ENCODE data around the gene MRPL40.
A peak's percentile ranks its signal among the peaks of the same experiment; 100 is the strongest.
"Not testable (repeated sequence)": the region's sequence is repeated elsewhere in the genome, so short reads cannot be mapped to it uniquely, and the experiment has no call there.

MRPL40 gene

DNA sequence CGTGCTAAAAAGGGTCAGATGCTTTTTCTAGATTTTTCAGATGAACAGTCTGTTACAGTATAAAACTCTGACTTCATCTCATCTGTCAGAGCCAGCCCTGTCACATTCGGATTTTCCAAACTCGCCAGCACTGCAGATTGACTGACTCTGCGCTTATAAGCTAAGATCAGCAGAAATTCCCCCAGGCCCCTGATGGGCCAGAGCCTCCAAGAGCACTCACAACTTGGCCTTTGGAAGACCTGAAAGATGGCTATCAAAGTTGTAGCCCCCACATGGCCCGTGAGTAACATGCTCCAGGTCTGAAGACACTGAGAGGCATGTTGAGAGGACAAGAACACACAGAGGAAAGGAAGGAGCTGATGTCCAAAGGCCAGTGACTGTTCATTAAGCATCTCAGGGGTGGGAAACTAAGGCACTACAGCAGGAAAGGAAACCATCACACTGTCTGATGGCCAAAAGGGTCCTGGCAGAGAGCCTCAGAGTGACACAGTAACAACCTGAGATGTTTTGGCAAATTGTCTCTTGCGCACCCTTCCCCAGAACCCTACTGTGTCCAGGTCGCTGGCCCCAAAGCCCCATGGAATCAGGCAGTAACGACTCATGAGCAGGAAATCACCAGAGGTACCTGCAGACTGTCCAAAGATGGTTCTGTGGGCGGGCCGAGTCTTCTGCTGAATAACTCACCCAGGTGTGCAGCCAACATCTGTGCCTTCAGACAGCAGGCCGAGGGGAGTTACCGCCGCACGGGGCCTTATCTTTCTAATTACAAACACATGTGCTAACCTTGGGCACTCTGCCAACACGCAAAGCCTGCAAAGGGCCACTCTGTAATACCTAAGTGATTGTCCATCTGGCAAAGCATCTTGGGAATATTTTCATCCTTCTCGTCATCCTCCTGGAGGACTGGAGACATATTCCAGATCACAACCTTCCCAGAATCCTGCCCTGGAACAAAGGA is 24.4 kb upstream of the MRPL40 start:
- no peak for DNase-seq

DNA sequence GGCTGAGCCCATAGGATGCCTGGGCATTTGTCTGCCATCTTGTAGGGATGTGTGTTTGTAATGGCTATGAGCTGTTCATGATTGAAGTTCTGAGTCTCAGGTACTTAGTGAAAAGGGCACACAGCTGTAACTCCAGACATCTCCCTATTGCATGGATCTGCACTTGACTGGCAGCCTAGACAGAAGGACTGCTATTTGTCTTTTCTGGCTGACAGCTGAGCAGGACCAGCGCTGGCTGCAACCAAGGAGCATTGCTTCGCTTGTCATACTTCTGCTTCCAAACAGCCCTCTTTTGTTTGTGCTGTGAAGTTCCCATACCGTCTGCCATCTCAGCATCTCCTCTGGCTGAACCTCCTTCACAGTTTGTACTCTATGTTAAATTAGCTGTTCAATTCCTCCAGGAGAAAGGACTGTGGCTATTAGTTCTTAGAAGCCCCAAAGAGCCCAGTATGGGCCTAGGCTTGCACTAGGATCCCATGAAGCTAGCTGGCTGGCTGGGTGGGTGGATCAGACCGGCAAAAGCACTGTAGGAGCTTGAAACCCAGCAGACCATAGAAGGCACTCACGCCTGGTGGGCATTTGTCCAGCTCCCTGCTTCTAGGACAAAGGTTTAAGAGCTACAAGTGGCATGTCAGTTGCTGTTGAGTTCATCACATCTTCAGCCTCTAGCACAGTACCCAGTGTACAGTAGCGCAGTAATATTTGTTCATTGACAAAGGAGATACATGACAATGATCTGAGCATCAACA is 21.2 kb upstream of the MRPL40 start:
- DNase-seq: no peak

DNA sequence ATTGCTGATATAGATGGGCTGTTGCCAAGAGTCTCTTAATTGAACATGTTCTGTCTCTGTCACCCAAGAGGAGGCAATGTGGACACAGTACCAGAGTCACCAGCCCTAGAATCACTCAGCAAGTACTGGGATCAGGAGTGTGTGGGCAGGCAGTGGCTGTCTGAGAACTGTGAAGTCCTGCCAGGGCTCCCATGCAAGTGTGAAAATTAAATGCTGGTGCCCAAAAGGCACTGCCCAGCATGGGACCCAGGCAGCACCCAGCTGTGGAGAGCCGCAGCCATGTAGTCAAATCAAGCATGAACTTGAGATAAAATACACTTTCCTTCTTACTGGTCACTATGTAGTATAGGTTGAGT is 20.7 kb upstream of the MRPL40 start:
- no peak for DNase-seq

- no peak for DNase-seq
Measured at GRCh38 chr22:19412478-19412877, 19.9 kb upstream of the MRPL40 start.

GRCh38 chr22:19412923-19413322 is 19.4 kb upstream of the MRPL40 start:
- DNase-seq: no peak

DNA sequence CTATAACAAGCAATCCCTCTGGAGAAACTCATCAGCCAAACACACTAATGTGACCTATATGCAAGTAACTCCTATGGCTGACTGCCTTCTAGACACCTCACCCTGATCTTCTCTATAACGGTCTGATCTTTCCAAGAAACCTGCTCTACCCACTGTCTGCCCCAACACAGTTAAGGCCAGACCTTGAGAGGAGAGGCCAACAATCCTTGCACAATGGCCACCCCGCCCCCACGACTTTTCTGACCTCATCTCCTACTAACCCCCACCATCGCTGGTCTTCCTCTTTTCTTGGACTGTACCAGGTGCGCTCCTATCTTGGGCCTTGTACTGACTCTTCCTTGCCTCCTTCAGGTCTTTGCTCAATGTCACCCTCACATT is 13.3 kb upstream of the MRPL40 start:
- DNase-seq: no peak

- peak; percentile 65 for DNase-seq
Measured at GRCh38 chr22:19419464-19420178, 12.7 kb upstream of the MRPL40 start.

- DNase-seq: no peak
Measured at GRCh38 chr22:19420321-19420720, 12.0 kb upstream of the MRPL40 start.

GRCh38 chr22:19422440-19423301 is 9.7 kb upstream of the MRPL40 start:
- no peak for DNase-seq

DNA sequence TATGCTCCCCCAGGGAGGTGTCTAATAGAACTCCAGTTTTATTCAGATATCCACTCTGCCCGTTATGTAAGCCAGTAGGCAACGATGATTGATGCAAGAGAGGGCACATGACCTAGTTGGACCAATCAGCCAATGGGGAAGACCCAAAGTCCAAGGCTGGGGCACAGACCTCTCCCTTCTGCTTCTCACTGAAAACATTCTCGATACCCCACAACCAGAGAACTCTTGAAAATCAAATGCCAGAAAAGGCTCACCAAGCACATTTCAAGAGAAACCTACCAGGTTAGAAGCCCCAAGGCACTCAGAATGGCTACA is 8.2 kb upstream of the MRPL40 start:
- no peak for DNase-seq

- DNase-seq: peak; percentile 67
Measured at GRCh38 chr22:19429950-19430889, 2.1 kb upstream of the MRPL40 start.

GRCh38 chr22:19430890-19431541 is 1.3 kb upstream of the MRPL40 start:
- peak; percentile 71 for DNase-seq

GRCh38 chr22:19431649-19432132 is 654 bp upstream of the MRPL40 start, which contains the start of gene HIRA:
Gene HIRA, minus strand, starts transcription at chr22:19431733. Its CDS starts 257 bp downstream, at chr22:19431476.
- peak; percentile 98 for DNase-seq

GRCh38 chr22:19434401-19434800 is 2.1 kb downstream of the MRPL40 start:
- no peak for DNase-seq

DNA sequence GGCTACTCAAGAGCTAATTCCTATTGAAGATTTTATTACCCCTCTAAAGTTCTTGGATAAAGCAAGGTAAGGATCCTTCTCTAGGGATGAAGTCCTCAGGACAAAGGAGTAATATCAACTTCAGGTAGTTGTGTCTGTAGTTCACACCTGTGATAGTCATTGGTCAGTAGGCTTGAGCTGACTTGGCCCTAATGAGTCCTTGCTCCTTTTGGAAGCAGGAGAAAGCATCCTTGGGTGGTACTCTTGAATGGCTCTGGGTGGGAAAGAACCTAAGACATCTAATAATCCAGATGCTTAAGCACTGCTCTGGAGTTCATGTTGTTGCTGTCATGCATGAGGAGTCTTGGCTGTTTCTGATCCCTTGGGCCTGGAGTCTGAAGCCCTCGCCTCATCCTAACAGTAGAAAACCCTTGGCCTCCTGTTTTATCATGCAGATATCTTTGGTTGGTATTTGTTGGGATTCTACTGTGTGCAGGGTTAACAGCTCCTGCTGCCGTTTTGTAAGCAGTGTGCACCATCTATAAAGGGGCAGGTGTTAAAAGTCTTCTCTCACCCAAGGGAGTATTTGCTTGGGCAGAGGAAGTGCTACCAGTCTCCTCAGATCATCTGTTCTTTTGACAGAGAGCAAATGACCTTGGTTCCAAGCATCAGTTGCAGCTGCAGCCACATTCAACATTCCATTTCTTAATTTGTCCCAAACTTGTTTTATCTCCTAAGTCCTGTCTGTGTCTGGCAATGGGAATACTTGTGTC is 2.7 kb downstream of the MRPL40 start:
- no peak for DNase-seq

DNA sequence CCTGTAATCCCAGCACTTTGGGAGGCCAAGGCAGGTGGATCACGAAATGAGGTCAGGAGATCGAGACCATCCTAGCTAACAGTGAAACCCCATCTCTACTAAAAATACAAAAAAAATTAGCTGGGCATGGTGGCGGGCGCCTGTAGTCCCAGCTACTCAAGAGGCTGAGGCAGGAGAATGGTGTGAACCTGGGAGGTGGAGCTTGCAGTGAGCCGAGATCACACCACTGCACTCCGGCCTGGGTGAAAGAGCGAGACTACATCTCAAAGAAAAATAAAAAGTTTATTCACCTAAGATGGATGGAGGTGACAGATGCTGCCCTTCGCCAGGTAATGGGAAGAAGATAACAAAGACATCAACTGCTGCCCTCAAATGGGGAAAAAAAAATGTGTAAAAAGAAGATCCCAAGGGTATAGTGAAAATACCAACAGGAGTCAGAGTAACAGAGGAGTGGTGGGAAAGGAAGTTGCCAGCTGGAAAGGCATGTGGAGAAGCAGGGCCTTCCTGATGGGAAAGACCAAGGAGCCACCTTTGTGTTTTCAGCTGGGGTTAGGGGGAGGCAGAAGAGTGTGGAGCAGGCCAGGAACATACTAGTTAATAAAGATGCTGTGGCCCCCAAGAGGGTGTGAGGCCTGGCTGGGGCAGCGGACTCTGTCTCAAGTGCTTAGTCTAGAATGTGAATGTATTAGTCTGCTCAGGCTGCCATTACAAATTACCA is 4.3 kb downstream of the MRPL40 start:
- DNase-seq: not testable (repeated sequence)

GRCh38 chr22:19438298-19438697 is 6.0 kb downstream of the MRPL40 start:
- no peak for DNase-seq

GRCh38 chr22:19440411-19441195 is 8.3 kb downstream of the MRPL40 start:
- no peak for DNase-seq
